GM21576 (cell line): ENCODE measurements around the gene RALB.

Experiments used
- ATAC-seq: cut with Tn5 transposase; IDR thresholded peaks from one replicate; pipeline ENCODE4 v1.9.1; 2021; ENCODE audit warnings: mild to moderate bottlenecking, moderate library complexity; ENCODE audit not compliant: unreplicated experiment

RALB gene

GRCh38 chr2:120330946-120331822 is 78.5 kb downstream of the RALB start:
- no peak for ATAC-seq

GRCh38 chr2:120331903-120332302 is 79.3 kb downstream of the RALB start:
- no peak for ATAC-seq

- ATAC-seq: no peak
These were observed 79.7 kb downstream of the RALB start for GRCh38 chr2:120332384-120332783.

GRCh38 chr2:120334068-120334467 is 81.4 kb downstream of the RALB start:
- no peak for ATAC-seq

- no peak for ATAC-seq
These were observed 84.1 kb downstream of the RALB start for GRCh38 chr2:120336749-120337148.

GRCh38 chr2:120338015-120338414 is 85.4 kb downstream of the RALB start:
- no peak for ATAC-seq

GRCh38 chr2:120341977-120342376 is 89.3 kb downstream of the RALB start:
- ATAC-seq: no peak

GRCh38 chr2:120342446-120342845 is 89.8 kb downstream of the RALB start:
- no peak for ATAC-seq

GRCh38 chr2:120343100-120343432 is 90.4 kb downstream of the RALB start:
- ATAC-seq: no peak

GRCh38 chr2:120343433-120344105 is 90.9 kb downstream of the RALB start:
- no peak for ATAC-seq
